ENCODE measurements around the gene ATRAID.

The ATRAID gene

GRCh38 chr2:27264253-27264752 lies 52.5 kb downstream of the ATRAID start:
- in situ Hi-C loops (cut with MboI; ENCODE audit: low pct_unique_long_range_greater_than_20kb, low sequenced_read_pairs), result no loop called here
- DNase-seq, result no peak

GRCh38 chr2:27264753-27265535 lies 53.1 kb downstream of the ATRAID start:
- peak; percentile 82 for DNase-seq
- in situ Hi-C loops (cut with MboI; ENCODE audit: low pct_unique_long_range_greater_than_20kb, low sequenced_read_pairs), result no loop called here

GRCh38 chr2:27265536-27265870 lies 53.7 kb downstream of the ATRAID start:
- no peak for DNase-seq
- in situ Hi-C loops (cut with MboI; ENCODE audit: low pct_unique_long_range_greater_than_20kb, low sequenced_read_pairs), result no loop called here

All from KBM-7 (cell line).